ENCODE measurements around the gene RAB7A. TPM values are rescaled to one million over a fixed set of nuclear protein-coding genes. Genes with fewer than 3 reads are reported as not detected.
"Not testable (repeated sequence)": the region's sequence is repeated elsewhere in the genome, so short reads cannot be mapped to it uniquely, and the experiment has no call there.

The RAB7A gene
- total RNA-seq, 1 experiment from 2014 or later: 284 TPM

DNA sequence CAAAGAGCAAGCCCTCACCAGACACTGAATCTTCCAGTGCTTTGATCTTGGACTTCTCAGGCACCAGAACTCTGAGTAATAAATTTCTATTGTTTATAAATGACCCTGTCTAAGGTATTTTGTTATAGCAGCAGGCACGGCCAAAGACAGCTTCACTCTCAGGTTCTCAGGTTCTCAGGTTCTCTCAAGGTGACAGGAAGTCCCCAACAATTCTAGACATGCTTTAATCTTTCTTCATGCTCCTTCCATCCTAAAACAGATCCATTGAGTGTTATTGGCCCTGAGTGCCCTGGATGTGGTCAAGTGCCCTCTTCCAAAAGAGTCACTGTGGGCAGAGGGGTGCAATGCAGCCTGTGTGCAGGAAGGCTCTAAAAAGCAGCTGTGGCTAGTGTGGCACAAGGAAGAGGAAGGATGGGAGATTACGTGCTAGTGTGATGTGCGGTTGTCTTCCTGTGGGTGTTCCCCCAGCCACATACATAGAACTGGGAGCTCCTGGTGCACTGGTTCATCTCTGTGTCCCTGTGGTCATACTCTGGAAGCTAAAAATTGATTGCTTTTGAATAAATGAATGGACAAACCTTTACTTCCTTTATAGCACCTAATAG lies 11.0 kb upstream of the RAB7A start:
- Mint-ChIP-seq H3K4me1 (ENCODE audit: low read depth, unreplicated experiment) (peaks cover 11% of the 10 kb centered on the region), H3K27me3 (ENCODE audit: insufficient read depth, unreplicated experiment) (no peaks in the 10 kb centered on the region), H3K27ac (ENCODE audit: unreplicated experiment) (no peak overlapping the region), H3K9me3 (ENCODE audit: unreplicated experiment) (no peaks in the 10 kb centered on the region), H3K36me3 (ENCODE audit: insufficient read depth, unreplicated experiment) (no peaks in the 10 kb centered on the region), H3K4me3 (ENCODE audit: unreplicated experiment) (no peak overlapping the region)
- BruUV-seq (replicated peaks): no TSS peak
- H3K36me3 ChIP-seq (ENCODE audit: control insufficient read depth, insufficient read depth, low read length): no peaks in the 10 kb centered on the region
- no peak overlapping the region for H3K4me3 ChIP-seq (ENCODE audit: low read depth, low read length)
- H3K27me3 ChIP-seq (replicated peaks; ENCODE audit: control insufficient read depth, insufficient read depth, low read length): no peaks in the 10 kb centered on the region
- H3K9me3 ChIP-seq: no peaks in the 10 kb centered on the region
- ChIA-PET POLR2A (no interaction called here), CTCF (no interaction called here)
- no peak for DNase-seq
- intact Hi-C loops (cut with micrococcal nuclease; ENCODE audit: unreplicated experiment): no loop called here
- H3K4me1 ChIP-seq: peaks cover 3% of the 10 kb centered on the region
- TF ChIP-seq, protein P1, sequence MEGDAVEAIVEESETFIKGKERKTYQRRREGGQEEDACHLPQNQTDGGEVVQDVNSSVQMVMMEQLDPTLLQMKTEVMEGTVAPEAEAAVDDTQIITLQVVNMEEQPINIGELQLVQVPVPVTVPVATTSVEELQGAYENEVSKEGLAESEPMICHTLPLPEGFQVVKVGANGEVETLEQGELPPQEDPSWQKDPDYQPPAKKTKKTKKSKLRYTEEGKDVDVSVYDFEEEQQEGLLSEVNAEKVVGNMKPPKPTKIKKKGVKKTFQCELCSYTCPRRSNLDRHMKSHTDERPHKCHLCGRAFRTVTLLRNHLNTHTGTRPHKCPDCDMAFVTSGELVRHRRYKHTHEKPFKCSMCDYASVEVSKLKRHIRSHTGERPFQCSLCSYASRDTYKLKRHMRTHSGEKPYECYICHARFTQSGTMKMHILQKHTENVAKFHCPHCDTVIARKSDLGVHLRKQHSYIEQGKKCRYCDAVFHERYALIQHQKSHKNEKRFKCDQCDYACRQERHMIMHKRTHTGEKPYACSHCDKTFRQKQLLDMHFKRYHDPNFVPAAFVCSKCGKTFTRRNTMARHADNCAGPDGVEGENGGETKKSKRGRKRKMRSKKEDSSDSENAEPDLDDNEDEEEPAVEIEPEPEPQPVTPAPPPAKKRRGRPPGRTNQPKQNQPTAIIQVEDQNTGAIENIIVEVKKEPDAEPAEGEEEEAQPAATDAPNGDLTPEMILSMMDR (IDR thresholded peaks at IDR 0.05; ENCODE audit: insufficient read depth in 1 of 2, low read depth in 1 of 2, low read length in 1 of 2, severe bottlenecking in 1 of 2, unreplicated experiment in 1 of 2): no peak

DNA sequence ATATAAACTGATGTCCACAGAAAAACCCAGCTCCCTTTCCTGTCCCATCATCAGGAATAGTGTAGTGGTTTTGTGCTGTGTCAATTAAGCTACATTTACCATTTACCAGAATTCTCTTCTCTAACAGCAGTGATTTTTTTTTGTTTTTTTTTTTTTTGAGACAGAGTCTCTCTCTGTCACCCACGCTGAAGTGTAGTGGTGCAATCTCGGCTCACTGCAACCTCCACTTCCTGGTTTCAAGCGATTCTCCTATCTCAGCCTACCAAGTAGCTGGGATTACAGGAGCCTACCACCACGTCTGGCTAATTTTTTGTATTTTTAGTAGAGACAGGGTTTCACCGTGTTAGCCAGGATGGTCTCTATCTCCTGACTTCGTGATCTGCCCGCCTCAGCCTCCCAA lies 7.1 kb upstream of the RAB7A start:
- intact Hi-C loops (cut with micrococcal nuclease; ENCODE audit: unreplicated experiment); H3K27me3 ChIP-seq (replicated peaks; ENCODE audit: control insufficient read depth, insufficient read depth, low read length); H3K4me1 Mint-ChIP-seq (ENCODE audit: low read depth, unreplicated experiment); POLR2A ChIA-PET; H3K27me3 Mint-ChIP-seq (ENCODE audit: insufficient read depth, unreplicated experiment); H3K27ac Mint-ChIP-seq (ENCODE audit: unreplicated experiment); BruUV-seq (replicated peaks); H3K36me3 ChIP-seq (ENCODE audit: control insufficient read depth, insufficient read depth, low read length); DNase-seq; H3K4me1 ChIP-seq; H3K9me3 Mint-ChIP-seq (ENCODE audit: unreplicated experiment); H3K4me3 Mint-ChIP-seq (ENCODE audit: unreplicated experiment); H3K9me3 ChIP-seq; H3K36me3 Mint-ChIP-seq (ENCODE audit: insufficient read depth, unreplicated experiment); H3K4me3 ChIP-seq (ENCODE audit: low read depth, low read length): not testable (repeated sequence)
- CTCF ChIA-PET: interaction anchor here (0.7 to 1.3 kb wide), 2 partner anchors 39 kb away, joined by 5 to 10 read pairs; no protein-coding TSS in a partner anchor

DNA sequence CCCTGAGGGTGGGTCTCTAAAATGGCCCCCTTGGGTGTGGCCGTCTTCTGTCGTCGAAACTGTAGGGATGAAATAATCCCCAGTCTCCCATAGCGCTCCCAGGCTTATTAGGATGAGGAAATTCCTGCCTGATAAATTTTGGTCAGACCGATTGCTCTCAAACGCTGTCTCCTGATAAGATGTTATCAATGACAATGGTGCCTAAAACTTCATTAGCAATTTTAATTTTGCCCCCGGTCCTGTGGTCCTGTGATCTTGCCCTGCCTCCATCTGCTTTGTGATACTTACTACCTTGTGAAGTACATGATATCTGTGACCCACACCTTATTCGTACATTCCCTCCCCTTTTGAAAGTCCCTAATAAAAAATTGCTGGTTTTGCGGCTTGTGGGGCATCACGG lies 5.1 kb upstream of the RAB7A start:
- POLR2A ChIA-PET: no interaction called here
- no TSS peak for BruUV-seq (replicated peaks)
- H3K4me1 Mint-ChIP-seq (ENCODE audit: low read depth, unreplicated experiment): peaks cover 6% of the 10 kb centered on the region

More for the DNA sequence above, 5.1 kb upstream of the RAB7A start:
- CTCF ChIA-PET: no interaction called here
- Mint-ChIP-seq H3K27ac (ENCODE audit: unreplicated experiment) (no peak overlapping the region), H3K36me3 (ENCODE audit: insufficient read depth, unreplicated experiment) (peaks cover 3% of the 10 kb centered on the region), H3K4me3 (ENCODE audit: unreplicated experiment) (no peak overlapping the region), H3K9me3 (ENCODE audit: unreplicated experiment) (no peaks in the 10 kb centered on the region), H3K27me3 (ENCODE audit: insufficient read depth, unreplicated experiment) (no peaks in the 10 kb centered on the region)
- TF ChIP-seq, protein P1 (IDR thresholded peaks at IDR 0.05; ENCODE audit: insufficient read depth in 1 of 2, low read depth in 1 of 2, low read length in 1 of 2, severe bottlenecking in 1 of 2, unreplicated experiment in 1 of 2): no peak
- Histone ChIP-seq H3K27me3 (replicated peaks; ENCODE audit: control insufficient read depth, insufficient read depth, low read length) (no peaks in the 10 kb centered on the region), H3K36me3 (ENCODE audit: control insufficient read depth, insufficient read depth, low read length) (no peaks in the 10 kb centered on the region), H3K4me3 (ENCODE audit: low read depth, low read length) (no peak overlapping the region), H3K4me1 (peaks cover 6% of the 10 kb centered on the region; the same call in 1 of the 2 replicates), H3K9me3 (no peaks in the 10 kb centered on the region)
- DNase-seq: no peak
- intact Hi-C loops (cut with micrococcal nuclease; ENCODE audit: unreplicated experiment): loop anchor here (10.0 kb wide), 1 partner anchor 74 kb away; no protein-coding TSS in a partner anchor

Data from Caco-2 (cell line).